HuH-7.5 (cell line): ENCODE data around the gene FGD4.
"Not testable (repeated sequence)": the region's sequence is repeated elsewhere in the genome, so short reads cannot be mapped to it uniquely, and the experiment has no call there.

ENCODE experiments used
- DNase-seq: peaks from one replicate; pipeline ENCODE4 v3.0.0; 2011; ENCODE audit warnings: low spot score

The FGD4 gene

GRCh38 chr12:32522331-32523221 lies 123.2 kb downstream of the FGD4 start:
- no peak for DNase-seq

DNA sequence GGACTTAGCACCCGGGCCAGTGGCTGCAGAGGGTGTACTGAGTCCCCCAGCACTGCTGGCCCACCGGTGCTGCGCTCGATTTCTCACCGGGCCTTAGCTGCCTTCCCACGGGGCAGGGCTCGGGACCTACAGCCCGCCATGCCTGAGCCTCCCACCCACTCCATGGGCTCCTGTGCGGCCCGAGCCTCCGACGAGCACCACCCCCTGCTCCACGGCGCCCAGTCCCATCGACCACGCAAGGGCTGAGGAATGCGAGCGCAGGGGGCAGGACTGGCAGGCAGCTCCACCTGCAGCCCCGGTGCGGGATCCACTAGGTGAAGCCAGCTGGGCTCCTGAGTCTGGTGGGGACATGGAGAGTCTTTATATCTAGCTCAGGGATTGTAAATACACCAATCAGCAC lies 126.4 kb downstream of the FGD4 start:
- DNase-seq: not testable (repeated sequence)

GRCh38 chr12:32526343-32526742 lies 127.0 kb downstream of the FGD4 start:
- DNase-seq: not testable (repeated sequence)

DNA sequence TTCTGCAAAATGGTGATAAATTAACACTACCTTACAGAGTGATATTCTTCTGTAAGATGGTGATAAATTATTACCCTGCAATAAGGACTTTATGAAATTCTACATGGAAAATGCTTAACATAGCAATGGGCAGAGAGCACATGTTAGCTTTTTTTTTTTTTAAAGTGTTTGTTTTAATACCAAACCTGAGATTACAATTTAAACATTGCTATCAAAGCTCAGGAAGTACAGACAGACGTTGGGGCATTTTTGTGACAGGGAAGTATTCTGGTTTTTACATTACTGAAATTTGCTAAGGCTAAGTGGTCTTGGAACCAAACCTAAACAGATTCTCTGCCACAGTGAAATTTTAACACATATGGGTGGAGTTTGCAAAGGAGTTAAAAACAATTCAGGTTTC lies 133.1 kb downstream of the FGD4 start:
- DNase-seq: no peak

DNA sequence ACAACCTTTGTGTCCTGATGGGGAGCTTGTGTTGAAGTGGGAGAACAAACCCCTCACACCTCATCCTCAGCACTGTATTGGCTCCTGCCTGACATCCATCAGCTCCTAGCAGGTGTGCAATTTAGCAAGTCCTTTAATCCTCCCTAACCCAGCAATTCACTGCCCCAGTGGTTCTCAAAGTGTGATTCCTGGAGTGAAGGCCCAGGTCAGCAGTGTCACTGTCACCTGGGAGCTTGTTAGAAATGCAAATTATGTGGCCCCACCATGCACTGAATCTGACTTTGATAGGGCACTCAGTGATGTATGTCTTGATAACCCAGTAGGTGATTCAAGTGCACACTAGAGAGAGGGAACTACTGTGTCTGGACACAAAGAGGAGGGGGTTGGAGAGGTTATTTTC lies 133.6 kb downstream of the FGD4 start:
- no peak for DNase-seq

GRCh38 chr12:32533506-32533905 lies 134.1 kb downstream of the FGD4 start:
- DNase-seq: not testable (repeated sequence)

GRCh38 chr12:32533971-32534590 lies 134.7 kb downstream of the FGD4 start:
- DNase-seq: peak; percentile 70

GRCh38 chr12:32534698-32535097 lies 135.3 kb downstream of the FGD4 start:
- no peak for DNase-seq

DNA sequence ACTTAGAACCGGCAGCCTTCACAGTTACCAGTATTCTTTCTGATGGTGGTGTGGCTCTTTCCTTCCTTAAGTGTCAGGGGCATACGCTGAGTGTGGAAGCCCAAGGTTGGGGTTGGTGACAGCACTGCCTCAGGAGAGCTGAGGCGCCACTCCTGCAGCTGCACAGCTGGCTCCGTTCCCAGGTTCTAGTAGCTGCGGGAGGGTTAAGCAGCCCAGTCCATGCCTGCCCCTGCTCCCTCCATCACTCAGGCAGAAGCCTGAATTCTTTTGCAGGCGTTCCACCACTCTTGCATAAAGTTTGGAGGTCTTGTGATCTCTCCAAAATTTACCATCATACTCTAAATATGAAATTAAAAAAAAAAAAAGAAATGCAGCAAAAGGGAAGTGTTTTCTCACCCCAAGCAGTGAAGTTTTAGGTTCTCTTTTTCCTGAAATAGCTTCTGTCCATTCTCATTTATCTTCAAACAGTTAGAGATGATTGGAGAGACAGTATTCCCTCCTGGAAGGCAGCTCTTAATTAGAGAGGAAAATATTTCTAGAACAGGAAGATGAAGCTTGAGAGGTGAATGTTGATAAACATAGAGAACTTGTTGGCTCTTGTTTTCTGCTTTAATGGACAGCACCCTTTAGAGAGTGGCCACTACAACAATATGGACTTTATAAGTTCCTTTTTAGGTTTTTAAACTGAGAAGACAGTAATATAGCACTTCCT lies 136.1 kb downstream of the FGD4 start:
- peak; percentile 31 for DNase-seq

GRCh38 chr12:32536000-32536345 lies 136.6 kb downstream of the FGD4 start:
- no peak for DNase-seq

DNA sequence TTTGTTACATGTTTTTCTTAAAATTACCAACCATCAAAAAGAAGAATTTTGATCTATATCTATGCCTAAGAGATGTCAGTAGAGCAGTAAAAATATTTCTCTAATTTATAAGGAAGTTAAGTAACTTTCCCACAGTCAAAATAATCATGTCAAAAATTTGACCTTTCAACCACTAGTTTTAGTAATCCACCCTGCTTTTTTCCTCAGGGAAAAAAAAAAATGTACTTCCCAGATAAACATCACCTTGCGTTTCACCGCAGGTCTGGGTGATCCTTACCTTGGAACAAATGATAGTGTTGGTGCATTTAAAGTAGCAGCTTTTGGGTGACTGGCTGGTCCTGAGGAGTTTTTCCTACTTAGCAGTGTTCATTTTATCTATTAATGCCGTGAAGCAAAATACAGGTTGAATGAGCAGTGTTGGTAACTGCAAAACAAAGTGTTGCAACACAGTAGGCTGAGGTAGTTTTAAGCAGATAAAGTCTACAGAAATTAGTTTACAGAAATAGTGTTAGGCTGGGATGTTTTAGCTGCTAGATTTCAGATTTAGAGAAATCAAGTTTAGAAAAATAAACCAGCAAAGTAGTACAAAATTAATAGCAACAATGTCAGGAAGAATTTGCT lies 142.5 kb downstream of the FGD4 start:
- DNase-seq: no peak

DNA sequence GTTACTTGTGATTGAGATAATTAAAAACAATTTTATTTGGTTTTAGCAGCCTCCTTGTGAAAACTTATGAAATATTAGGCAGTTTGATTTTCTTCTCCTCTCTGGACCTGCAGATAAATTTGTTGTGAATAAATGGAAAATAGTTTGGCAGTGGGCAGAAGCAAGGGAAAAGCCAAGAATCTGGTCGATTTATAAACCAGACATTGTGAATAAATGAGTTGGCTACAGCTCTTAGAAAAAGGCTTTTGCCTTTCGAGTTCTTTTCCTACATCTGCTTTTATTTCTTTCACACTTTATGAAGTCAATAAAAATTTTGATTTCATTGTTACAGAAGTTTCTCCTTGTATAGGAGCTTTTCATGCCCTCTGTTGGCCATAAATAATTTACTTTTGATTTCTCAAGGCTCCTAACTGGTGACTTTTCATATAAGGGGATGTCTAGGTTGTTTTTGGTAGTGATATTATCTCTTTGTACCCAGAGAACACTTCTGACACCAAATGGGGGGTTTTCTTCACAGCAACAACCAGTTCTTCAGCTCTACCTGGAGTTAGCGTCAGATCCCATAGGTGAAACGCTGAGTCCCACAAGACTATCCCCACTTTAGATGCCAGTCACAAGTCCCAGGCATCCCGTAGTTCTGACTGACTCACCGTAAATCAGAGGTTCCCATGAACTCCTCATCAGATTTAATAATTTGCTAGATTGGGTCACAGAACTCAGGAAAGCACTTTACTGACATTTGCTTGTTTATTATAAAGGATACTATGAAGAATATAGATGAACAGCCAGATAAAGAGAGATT lies 143.3 kb downstream of the FGD4 start:
- no peak for DNase-seq

DNA sequence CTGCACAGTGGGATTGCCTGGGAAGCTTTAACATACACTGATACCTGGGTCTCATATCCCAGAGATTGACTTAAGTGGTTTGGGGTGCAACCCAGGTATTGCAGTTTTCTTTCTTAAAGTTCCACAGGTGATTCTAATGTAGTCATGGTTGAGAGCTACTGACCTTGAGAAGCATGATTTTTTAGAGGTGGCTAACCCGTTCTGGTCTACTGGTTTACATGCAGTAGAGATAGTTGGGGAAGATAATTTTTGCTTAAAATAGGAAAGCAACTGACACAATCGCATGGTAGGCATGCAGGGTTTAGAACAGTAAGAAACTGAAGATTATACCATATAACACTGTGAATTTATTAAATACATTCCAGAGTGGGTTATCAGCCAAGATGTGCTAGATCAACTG lies 145.5 kb downstream of the FGD4 start:
- DNase-seq: no peak

DNA sequence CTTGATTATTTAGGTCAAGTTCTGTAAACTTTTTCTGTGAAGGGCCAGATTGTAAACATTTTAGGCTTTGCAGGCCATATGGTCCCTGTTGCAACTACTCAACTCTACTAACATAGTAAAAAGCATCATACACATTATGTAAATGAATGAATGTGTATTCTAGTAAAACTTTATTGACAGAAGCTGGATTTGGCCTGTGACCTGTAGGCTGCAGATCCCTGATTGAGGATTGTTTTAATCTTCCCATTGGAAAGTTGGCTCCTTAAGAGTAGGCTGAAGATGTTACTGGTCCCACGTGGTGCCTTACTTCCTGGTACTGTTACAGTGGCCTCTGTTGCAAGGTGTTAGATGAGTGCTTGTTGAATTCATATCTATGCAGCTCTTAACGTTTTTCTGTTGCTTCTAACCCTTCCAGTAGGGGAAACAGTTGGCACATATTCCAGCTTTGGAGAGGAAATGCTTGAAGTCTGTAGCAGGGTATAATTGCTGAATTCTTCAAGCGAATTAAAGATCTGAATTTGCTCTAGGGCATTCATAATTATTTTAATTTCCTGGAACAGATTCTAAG lies 146.1 kb downstream of the FGD4 start:
- no peak for DNase-seq

DNA sequence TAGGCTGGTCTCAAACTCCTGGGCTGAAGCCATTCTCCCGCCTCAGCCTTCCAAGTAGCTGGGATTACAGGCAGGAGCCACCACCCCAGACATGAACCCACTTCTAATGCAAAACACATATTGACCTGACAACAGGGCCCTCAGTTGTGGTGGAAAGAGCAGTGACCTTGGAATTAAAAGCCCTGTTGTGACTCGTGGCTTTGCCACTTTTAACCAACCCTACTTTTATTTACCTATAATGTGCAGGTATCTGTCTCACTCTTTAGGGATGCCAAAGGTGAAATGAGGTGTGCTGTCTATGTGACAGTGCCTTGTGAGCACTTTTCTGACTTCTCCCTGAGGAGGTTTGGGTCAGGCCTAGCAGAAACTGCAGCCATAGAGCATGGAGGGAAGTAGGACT lies 146.9 kb downstream of the FGD4 start:
- DNase-seq: no peak

- no peak for DNase-seq
Measured at GRCh38 chr12:32548691-32549281, 149.4 kb downstream of the FGD4 start.

DNA sequence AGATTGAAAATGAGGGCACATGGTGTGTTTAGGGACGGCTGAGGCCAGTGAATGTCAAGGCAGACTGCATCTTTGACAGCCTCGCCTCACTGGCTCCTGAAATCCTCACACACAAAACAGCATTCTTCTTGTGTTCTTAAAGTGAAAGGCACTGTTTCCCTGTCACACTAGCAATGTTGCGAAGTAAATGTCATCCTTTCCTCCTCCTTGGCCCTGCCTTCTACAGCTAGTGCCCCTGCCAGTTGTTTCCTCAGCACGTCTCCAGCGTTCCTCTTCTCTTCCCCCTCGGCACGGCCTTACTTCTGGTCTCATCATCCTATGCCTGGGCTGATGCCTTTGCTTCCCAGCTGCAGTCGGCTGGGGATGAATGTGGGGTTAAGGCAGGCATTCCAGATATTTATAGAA lies 150.3 kb downstream of the FGD4 start:
- no peak for DNase-seq

DNA sequence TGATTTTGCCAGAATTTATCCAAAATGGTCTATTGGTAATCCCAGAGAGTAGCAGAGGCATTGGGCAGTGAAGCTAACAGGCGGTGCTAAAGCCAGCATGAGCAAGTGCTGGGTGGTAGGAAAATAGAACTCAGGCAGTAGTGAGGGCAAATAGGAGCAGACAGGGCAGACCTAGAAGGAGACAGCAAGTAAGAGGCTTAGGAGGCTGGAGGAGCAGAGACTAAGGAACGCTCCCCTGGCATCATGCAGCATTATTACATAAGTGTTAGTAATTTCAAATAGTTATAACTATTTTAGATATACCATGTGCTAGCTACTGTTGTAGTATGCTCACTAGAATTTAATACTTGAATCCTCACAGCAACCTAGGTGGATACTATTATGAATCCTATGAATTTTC lies 151.7 kb downstream of the FGD4 start:
- DNase-seq: no peak

- DNase-seq: no peak
Measured at GRCh38 chr12:32558903-32559302, 159.5 kb downstream of the FGD4 start.

DNA sequence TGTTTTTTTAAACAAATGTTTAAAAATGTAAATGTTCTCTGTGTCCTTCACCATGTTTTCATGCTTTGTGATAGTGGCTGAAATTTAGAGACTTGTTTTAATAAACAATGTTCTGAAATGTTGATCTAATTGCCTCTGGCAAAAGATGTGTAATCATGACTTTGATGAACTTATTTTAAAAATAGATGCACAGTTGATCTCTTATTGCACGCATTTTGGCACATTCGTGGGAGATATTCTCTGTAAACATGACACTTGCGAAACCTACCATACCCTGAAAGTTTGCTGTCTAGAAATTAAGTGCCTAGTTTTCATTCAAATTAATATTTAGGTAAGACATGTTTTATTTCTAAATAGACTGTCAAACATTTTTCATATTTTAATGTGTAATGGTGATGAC lies 160.1 kb downstream of the FGD4 start:
- DNase-seq: no peak

GRCh38 chr12:32560520-32560919 lies 161.2 kb downstream of the FGD4 start:
- no peak for DNase-seq
